HL-60 (cell line): Measurements from ENCODE around the gene CHRNA4.
"Not testable (repeated sequence)": the region's sequence is repeated elsewhere in the genome, so short reads cannot be mapped to it uniquely, and the experiment has no call there.

Experiments
- DNase-seq, 2 experiments: peaks; one replicate each; pipeline ENCODE4 v3.0.0-alpha.2; 2010 to 2020; ENCODE audit warnings: low read depth in 1 of 2, low spot score in 1 of 2
- H3K27ac ChIP-seq: fragments of 250-450 bp; sonication (Bioruptor Pico); replicated peaks from 2 replicates; pipeline ENCODE4 v1.5.1; 2020; ENCODE audit warnings: mild to moderate bottlenecking, moderate library complexity
- H3K27me3 ChIP-seq: fragments of 250-450 bp; sonication (Bioruptor Pico); 2 replicates; pipeline ENCODE4 v1.5.1; 2021; ENCODE audit warnings: mild to moderate bottlenecking, moderate library complexity; ENCODE audit not compliant: insufficient read depth, poor library complexity, severe bottlenecking
- H3K4me3 ChIP-seq: replicated peaks from 2 replicates; pipeline ENCODE4 v1.5.1; 2011; ENCODE audit warnings: mild to moderate bottlenecking, control low read depth, low read length; ENCODE audit not compliant: insufficient read depth
- GABPA ChIP-seq: IDR thresholded peaks from 2 replicates; pipeline ENCODE4 v1.6.1; 2012; ENCODE audit warnings: low read depth
- POLR2AphosphoS5 ChIP-seq: IDR thresholded peaks from 2 replicates; pipeline ENCODE4 v1.6.1; 2012; ENCODE audit warnings: low read depth
- REST ChIP-seq: IDR thresholded peaks from 2 replicates; pipeline ENCODE4 v1.6.1; 2012; ENCODE audit warnings: low read depth; ENCODE audit not compliant: insufficient replicate concordance
- SPI1 ChIP-seq: IDR thresholded peaks from 2 replicates; pipeline ENCODE4 v1.6.1; 2012; ENCODE audit warnings: low read depth, mild to moderate bottlenecking, borderline replicate concordance
- TF ChIP-seq, protein P1 (sequence below): IDR thresholded peaks from one replicate; pipeline ENCODE4 v1.5.1; 2011; ENCODE audit warnings: low read length, control low read depth, inconsistent platforms; ENCODE audit not compliant: insufficient read depth

CHRNA4 gene

DNA sequence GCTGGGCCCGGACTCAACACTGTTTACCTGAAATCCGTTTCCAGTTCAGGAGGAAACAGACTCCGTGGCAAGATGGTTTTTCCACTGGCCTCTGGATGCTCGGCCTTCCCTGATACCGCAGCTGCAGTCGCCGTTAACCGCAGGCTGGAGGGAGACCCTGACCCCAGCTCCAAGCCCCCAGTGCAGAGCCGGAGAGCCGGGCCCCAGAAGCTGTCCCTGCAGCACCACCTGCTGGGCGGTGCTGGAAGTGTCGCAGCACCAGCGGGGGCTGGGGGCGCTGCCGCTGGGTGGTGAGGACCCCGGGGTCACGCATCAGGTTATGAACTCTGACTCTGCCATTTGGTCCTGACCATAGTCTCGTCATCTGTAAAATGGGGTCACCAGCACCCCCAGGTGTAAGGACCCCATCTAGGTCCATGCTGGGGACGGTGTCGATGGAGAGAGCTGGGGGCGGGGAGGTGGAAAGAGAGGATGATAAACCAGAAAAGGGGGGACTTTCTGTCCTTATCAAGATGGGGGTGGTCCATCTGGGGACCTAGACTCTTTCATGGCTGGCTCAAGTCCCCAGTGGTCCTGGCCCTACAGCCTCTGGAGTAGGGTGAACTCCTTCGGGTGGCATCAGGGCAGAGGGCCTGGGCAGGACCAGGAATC, 20.8 kb upstream of the CHRNA4 start:
- TF ChIP-seq, protein P1, sequence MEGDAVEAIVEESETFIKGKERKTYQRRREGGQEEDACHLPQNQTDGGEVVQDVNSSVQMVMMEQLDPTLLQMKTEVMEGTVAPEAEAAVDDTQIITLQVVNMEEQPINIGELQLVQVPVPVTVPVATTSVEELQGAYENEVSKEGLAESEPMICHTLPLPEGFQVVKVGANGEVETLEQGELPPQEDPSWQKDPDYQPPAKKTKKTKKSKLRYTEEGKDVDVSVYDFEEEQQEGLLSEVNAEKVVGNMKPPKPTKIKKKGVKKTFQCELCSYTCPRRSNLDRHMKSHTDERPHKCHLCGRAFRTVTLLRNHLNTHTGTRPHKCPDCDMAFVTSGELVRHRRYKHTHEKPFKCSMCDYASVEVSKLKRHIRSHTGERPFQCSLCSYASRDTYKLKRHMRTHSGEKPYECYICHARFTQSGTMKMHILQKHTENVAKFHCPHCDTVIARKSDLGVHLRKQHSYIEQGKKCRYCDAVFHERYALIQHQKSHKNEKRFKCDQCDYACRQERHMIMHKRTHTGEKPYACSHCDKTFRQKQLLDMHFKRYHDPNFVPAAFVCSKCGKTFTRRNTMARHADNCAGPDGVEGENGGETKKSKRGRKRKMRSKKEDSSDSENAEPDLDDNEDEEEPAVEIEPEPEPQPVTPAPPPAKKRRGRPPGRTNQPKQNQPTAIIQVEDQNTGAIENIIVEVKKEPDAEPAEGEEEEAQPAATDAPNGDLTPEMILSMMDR, result peak; percentile 70
- no peak for TF ChIP-seq REST
- peaks cover 14% of the 10 kb centered on the region for H3K27me3 ChIP-seq
- no peak overlapping the region for H3K4me3 ChIP-seq
- DNase-seq, result no peak
- H3K27ac ChIP-seq, result no peak overlapping the region

DNA sequence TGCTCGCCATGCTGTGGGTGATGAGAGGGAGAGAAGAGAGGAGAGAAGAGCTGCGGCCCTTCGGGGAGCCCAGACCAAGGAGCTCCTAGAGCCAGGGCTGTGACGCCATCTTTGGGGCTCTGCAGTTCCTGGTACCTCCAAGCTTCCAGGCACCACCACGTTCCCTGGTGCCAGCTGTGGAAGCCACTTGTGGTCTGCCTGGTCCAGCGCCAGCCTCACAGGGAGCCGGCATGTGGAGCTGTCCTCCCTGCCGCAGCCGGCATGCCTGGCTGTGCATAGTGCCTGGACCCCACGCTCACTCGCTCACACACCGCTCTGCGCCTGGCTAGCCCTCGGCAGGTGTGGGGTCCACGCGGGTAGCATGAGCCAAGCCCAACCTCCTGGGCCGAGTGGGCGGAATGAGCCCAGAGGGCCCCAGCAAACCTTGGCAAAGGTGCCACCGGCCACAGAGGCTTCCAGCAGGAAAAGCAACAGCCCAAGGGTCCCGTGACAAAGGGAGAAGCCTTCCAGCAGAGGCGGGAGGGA, 19.3 kb upstream of the CHRNA4 start:
- H3K27ac ChIP-seq, result no peak overlapping the region
- H3K27me3 ChIP-seq, result peaks cover 14% of the 10 kb centered on the region
- no peak overlapping the region for H3K4me3 ChIP-seq
- TF ChIP-seq GABPA (no peak), POLR2AphosphoS5 (no peak), SPI1 (no peak), REST (no peak)
- TF ChIP-seq, protein P1, result no peak
- DNase-seq, result no peak

DNA sequence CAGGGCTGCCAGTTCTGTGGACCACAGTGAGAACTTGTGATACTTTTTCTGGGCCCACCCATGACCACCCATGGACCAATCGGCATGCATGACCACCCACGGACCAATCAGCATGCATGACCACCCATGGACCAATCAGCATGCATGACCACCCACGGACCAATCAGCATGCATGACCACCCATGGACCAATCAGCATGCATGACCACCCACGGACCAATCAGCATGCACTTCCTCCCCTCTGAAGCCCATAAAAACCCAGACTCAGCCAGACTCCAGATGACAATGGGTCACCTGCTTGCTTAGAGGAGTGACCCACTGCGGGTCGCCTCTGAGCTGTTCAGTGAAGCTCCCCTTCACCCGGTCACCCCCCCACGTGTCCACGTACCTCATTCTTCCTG, 18.7 kb upstream of the CHRNA4 start:
- not testable (repeated sequence) for DNase-seq, H3K4me3 ChIP-seq, H3K27ac ChIP-seq
- peaks cover 14% of the 10 kb centered on the region for H3K27me3 ChIP-seq

DNA sequence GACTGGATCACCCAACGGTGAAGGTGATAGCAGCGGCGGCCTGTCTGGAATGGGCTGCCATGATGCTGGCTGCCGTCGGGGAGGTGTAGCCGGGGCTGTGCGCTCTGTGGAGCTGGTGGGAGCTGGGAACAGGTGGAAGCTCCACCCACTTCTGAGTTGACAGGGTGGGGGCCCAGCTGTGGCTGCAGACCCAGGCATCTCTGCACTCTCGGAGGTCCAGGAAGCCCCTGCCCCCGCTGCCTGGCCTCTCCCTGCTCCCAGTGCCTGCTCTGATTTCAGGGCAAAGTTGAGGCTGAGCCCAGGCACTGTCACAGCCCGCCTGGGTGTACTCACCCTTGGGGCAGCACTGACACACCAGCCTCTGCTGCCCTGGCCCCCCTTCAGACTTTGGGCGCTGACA, 18.1 kb upstream of the CHRNA4 start:
- Histone ChIP-seq H3K4me3 (no peak overlapping the region), H3K27ac (no peak overlapping the region), H3K27me3 (peaks cover 14% of the 10 kb centered on the region)
- DNase-seq, result no peak
- no peak for TF ChIP-seq SPI1
- no peak for TF ChIP-seq GABPA
- TF ChIP-seq POLR2AphosphoS5, result no peak
- TF ChIP-seq, protein P1, result no peak
- no peak for TF ChIP-seq REST
